A673 (cell line): ENCODE results near the gene PCNX3.

Experiments used
- EZH2 ChIP-seq: fragments of 200-600 bp; sonication (generic); IDR thresholded peaks from 2 replicates; pipeline ENCODE4 v1.6.1; 2017; ENCODE audit warnings: borderline replicate concordance, low read depth, mild to moderate bottlenecking, mixed read lengths, antibody characterized with exemption, low read length; ENCODE audit not compliant: poor library complexity, severe bottlenecking
- TF ChIP-seq, protein P1 (sequence below): fragments of 300-800, 200-600 bp; sonication (generic); conservative IDR thresholded peaks from 2 replicates; pipeline ENCODE4 v1.5.1; 2017; ENCODE audit warnings: low read depth, mild to moderate bottlenecking, antibody characterized with exemption, low read length, moderate library complexity, mixed read lengths

GRCh38 chr11:65617136-65617850, 1.7 kb downstream of the PCNX3 start:
- TF ChIP-seq, protein P1, sequence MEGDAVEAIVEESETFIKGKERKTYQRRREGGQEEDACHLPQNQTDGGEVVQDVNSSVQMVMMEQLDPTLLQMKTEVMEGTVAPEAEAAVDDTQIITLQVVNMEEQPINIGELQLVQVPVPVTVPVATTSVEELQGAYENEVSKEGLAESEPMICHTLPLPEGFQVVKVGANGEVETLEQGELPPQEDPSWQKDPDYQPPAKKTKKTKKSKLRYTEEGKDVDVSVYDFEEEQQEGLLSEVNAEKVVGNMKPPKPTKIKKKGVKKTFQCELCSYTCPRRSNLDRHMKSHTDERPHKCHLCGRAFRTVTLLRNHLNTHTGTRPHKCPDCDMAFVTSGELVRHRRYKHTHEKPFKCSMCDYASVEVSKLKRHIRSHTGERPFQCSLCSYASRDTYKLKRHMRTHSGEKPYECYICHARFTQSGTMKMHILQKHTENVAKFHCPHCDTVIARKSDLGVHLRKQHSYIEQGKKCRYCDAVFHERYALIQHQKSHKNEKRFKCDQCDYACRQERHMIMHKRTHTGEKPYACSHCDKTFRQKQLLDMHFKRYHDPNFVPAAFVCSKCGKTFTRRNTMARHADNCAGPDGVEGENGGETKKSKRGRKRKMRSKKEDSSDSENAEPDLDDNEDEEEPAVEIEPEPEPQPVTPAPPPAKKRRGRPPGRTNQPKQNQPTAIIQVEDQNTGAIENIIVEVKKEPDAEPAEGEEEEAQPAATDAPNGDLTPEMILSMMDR = no peak
- TF ChIP-seq EZH2 = no peak
